Activated CD4-positive, CD25-positive, alpha-beta regulatory T cell treated with anti-CD3 and anti-CD28 coated beads, Interleukin-2, amount 50 U/mL, for 16 hours (primary cell): ENCODE results near the gene MTHFR.

ENCODE experiments used
- DNase-seq: peaks from one replicate; pipeline ENCODE4 v3.0.0-alpha.2; 2020; ENCODE audit warnings: low read depth, low spot score

MTHFR gene

GRCh38 chr1:11759791-11760190 lies 46.0 kb downstream of the MTHFR start:
- no peak for DNase-seq

- no peak for DNase-seq
Measured at GRCh38 chr1:11757047-11757446, 48.7 kb downstream of the MTHFR start.

DNA sequence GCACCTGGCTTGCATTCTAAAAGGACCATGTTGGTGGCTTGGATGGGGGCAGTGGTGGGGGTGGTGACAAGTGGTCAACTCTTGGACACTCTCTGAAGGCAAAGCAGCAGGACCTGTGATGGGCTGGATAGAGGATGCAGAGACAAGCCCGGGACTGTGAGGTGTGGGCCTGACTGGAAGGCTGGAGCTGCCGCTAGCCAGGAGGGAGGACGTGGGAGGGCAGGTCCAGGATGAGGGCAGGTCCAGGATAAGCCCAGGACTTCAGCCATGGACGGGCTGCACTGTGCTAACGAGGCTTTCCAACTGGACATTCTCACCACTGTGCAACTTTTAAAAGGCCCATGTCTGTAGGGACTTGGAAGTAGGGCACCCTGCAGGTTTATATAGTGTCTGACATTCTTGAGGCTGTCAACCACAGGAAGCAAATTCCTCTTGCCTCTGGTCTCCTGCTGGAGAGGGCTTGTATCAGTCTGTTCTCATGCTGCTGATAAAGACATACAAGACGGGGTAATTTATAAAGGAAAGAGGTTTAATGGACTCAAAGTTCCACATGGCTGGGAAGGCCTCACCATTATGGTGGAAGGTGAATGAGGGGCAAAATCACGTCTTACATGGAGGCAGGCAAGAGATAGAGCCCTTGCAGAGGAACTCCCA lies 52.1 kb downstream of the MTHFR start:
- no peak for DNase-seq

GRCh38 chr1:11752359-11753088 lies 53.2 kb downstream of the MTHFR start:
- DNase-seq = no peak

GRCh38 chr1:11751087-11751486 lies 54.7 kb downstream of the MTHFR start:
- no peak for DNase-seq

DNA sequence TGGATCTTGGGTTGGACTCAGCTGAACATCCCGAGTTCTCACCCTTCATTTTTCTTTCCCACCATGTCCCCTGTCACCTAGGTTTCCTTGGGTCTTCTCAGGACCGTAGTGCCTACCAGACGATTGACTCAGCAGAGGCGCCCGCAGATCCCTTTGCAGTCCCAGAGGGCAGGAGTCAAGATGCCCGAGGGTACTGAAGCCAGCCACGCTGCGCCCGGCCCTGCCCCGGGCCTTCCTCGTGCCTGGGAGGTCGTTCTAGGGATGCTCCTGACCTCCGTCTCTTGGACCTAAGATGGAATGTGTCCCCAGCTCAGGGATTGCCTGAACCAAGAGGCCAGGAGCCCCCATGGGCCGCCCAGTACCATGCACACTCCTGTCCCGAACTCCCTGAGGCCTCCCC lies 55.8 kb downstream of the MTHFR start:
- no peak for DNase-seq

GRCh38 chr1:11749203-11749689 lies 56.5 kb downstream of the MTHFR start:
- DNase-seq = no peak

DNA sequence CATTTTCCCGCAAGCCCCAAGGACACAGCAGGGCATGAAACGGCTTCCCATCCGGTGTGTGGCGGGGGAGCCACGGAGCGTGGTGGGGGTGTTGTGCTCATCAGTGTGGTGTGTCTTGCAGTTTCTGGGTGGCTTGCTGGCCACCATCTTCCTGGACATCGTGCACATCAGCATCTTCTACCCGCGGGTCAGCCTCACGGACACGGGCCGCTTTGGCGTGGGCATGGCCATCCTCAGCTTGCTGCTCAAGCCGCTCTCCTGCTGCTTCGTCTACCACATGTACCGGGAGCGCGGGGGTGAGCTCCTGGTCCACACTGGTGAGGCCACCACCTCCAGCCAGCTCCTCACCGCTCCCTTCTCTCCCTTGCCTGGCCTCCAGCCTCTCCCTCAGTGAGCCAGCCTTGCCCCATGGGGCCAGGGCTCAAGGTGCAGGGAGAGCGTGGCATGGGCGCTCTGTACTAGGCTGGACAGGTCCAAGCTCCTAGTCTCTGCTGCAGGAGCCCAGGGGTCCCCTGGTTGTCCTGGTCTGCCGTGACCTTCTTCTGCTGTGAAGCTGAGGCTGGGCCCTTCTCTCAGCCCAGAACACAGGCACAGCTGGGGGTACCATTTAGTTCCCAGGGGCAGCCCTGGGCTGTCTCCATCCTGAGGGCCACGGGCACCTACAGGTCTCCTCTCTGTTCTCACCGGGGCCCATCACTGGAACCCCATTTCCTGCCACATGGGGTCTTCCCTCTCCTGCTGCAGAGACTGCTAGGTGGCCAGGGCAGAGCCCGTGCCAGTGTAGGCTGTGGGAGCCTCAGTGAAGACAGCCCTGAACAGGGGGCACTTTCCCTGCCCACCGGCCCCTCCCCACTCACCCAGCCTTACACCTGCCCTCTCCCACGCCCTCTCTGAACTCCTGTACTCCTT lies 57.2 kb downstream of the MTHFR start:
- no peak for DNase-seq

- no peak for DNase-seq
Measured at GRCh38 chr1:11746795-11747487, 58.8 kb downstream of the MTHFR start.

DNA sequence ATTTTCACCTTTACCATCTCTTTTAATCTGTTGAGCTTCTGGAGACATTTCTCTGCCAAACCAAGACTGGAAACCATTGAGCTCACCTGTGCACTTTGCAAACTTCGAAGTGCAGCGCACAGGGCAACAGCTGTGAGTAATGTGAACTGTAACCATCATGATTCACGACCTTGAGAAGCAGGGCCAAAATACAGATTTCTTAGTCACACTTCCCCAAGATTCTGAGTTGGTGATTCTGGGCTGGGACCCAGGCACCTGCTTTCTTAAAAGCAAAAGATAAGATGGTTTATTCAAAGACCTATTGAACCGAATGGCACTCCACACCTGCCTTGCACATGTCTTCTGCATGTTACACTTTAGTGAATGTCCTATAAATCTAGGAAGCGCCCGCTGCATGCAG lies 59.7 kb downstream of the MTHFR start:
- no peak for DNase-seq

DNA sequence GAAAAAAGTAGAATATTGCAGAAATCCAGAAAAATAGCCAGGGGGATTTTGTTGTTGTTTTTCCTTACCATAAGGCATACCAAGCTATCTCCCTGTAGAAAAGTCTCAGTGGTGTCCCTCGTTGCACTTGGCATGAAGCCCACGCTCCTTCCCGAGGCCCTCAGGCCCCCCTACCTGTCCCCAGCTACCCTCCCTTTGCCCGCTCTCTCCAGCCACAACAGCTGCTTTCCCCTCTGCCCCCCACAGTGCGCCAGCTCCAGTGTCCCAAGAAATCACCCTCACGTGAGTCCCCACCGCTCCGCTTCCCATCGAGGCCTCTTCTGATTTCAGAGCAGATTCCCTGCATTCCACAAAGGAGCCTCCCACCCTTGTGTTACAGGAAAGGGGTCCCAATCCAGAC lies 61.5 kb downstream of the MTHFR start:
- DNase-seq = no peak

- no peak for DNase-seq
Measured at GRCh38 chr1:11741919-11742558, 63.7 kb downstream of the MTHFR start.

- no peak for DNase-seq
Measured at GRCh38 chr1:11741482-11741881, 64.3 kb downstream of the MTHFR start.

GRCh38 chr1:11740258-11741192 lies 65.2 kb downstream of the MTHFR start:
- no peak for DNase-seq

GRCh38 chr1:11738783-11739182 lies 67.0 kb downstream of the MTHFR start:
- no peak for DNase-seq

DNA sequence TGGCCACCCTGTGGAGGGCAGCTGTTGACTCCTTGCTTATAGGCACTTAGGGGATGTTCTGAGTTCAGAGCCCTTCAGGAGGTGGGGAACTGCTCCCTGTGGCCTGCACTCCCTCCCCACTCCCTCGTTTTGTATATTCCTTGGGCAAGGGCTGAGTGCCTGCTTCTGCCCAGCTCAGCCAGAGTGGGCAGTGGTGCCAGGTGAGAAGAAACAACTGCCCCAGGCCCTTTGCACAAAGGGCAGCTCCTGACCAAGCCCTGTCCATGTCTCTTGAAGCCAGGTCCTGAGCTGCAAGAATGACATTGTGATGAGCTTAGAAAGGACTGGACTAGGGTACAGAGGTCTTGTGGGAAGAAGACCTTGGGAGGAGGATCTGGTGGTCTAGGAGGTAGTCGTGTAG lies 67.7 kb downstream of the MTHFR start:
- no peak for DNase-seq

- DNase-seq = no peak
Measured at GRCh38 chr1:11736746-11737639, 68.8 kb downstream of the MTHFR start.

GRCh38 chr1:11735854-11736745 lies 69.7 kb downstream of the MTHFR start, which contains the start of gene AGTRAP:
AGTRAP (plus strand) TSS chr1:11736136; CDS start chr1:11736209, 73 bp downstream.
- DNase-seq = peak; percentile 62
